Left kidney (tissue), 2 donors: ENCODE measurements around the gene IFNA10. TPM values are rescaled to one million over a fixed set of nuclear protein-coding genes. Genes with fewer than 3 reads are reported as not detected.
A peak's percentile ranks its signal among the peaks of the same experiment; 100 is the strongest.
"Not testable (repeated sequence)": the region's sequence is repeated elsewhere in the genome, so short reads cannot be mapped to it uniquely, and the experiment has no call there.

Experiments
- DNase-seq: peaks from one replicate; pipeline ENCODE4 v3.0.0-alpha.2; 2013
- polyA plus RNA-seq: library from polyadenylated mRNA; unstranded; fragments of 120-200 nt; gene quantifications from one replicate; pipeline ENCODE4 v1.2.1, GENCODE V29; 2013; ENCODE audit not compliant: insufficient read length

Gene IFNA10
- polyA plus RNA-seq, 1 donor = not detected

DNA sequence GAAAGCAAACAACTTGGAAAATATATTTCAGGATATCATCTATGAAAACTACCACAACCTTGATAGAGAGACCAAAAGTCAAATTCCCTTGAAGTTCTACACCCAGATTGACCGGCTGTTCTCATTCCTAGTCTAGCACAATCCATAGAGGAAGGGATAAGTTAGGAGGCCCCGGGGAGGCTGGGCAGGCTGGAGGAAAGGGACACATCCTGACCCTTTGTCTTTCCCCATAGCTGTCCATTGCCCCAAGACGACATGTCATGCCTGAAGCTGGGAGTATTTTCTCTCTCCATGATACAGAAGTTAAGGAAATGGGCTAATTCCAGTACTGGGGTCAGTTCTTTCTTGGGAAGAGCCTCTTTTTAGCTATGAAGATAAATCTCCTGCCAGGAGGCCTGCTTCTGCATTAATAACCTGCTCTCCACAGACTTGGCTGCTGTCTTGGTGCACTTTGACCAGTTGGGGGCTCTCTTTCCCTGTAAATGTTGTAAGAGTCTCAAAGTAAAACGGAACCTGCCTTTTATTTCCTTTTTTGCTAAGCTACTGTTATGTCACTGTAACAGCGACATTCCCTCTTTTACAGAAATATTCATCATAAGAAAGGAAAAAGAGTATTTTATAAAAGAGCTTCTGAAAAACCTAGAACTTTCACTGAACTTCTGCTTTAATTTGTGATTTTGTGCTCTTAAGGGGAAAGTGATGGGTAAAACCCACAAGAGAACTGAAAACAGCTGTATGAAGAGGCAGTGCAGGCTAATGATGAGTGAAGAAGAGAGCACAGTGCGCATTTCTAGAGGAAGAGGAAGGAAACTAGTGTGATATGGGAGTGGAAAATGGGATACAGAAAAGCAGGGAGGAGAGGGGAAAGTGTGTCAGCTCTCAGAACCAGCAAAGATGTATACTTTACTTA lies 11.8 kb downstream of the IFNA10 start:
- DNase-seq = peak; percentile 6

DNA sequence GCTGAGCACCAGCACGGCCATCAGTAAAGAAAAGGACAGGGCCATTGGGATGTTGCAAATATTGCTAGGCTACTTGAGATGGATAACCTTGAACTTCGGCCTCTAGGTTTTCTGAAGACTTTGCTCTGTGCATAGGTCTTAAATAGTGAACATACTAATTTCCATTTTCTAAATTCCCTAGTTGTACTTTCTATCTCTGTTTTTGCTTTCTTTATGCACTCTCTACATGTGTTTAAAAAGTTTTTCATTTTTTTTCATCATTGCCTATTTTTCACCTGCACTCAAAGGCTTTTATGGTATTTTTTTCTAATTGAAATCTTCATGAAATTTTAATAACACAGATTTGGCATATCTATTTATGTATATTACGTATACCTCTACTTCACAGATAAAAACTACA lies 19.5 kb downstream of the IFNA10 start, which contains the start of gene IFNA4:
Gene IFNA4, minus strand, starts transcription at position 101 of the 400 bp plus-strand sequence. Its CDS starts 56 bp downstream, at position 45.
- not testable (repeated sequence) for DNase-seq

DNA sequence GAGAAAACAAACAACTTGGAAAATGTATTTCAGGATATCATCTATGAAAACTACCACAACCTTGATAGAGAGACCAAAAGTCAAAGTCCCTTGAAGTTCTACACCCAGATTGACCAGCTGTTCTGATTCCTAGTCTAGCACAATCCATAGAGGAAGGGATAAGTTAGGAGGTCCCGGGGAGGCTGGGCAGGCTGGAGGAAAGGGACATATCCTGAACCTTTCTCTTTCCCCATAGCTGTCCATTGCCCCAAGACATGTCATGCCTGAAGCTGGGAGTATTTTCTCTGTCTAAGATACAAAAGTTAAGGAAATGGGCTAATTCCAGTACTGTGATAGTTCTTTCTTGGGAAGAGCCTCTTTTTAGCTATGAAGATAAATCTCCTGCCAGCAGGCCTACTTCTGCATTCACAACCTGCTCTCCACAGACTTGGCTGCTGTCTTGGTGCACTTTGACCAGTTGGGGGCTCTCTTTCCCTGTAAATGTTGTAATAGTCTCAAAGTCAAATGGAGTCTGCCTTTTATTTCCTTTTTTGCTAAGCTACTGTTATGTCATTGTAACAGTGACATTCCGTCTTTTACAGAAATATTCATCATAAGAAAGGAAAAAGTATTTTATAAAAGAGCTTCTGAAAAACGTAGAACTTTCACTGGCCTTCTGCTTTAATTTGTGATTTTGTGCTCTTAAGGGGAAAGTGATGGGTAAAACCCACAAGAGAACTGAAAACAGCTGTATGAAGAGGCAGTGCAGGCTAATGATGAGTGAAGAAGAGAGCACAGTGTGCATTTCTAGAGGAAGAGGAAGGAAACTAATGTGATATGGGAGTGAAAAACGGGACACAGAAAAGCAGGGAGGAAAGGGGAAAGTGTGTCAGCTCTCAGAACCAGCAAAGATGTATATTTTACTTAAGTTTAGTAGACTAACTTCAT lies 23.9 kb downstream of the IFNA10 start:
- DNase-seq = not testable (repeated sequence)

DNA sequence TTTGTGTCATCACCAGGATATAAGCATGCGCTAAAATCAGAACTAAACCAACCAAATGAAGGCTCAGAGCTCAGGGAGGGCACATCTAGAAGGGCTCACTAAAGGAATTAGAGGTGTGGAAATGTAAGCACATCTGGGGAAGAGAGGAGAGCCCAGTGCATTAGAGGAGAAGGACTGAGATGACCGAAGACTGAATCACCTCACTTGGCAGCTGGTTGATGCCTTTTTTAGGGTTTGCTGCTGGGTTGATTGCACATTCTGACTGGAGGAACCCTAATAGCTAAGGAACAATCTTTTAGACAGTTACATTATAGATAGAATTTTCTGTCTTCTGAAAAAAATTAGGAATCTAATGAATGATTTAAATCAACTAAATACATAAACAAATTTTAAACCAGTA lies 32.3 kb downstream of the IFNA10 start:
- no peak for DNase-seq

DNA sequence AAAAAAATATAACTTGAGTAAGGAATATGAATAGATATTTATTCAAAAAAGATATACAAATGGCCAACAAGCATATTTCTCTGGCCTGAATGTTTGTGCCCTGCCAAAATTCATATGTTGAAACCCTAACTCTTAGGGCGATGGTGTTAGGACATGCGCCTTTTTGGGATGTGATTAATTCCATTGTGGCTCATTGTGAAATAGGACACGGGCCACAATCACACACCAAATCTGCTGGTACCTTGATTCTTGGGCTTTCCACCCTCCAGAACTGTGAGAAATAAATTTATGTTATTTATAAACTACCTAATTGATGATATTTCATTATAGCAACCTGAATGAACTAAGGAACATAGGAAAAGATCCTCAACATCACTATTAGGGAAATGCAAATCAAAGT lies 34.8 kb downstream of the IFNA10 start:
- DNase-seq = no peak

DNA sequence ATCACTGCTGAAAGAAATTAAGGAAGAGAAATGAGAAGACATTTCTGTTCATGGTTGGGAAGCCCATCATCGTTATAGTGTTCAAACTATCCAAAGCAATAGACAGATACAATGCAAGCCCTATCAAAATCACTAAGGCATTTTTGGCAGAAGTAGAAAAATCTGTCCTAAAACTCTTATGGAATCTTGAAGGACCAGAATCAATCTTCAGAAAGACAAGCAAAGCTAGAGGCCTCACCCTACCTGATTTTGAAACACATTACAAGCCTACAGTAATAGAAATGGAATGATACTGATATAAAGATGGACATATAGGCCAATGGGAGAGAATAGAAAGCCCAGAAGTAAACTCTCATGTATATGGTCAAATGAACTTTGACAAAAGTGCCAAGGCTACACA lies 35.6 kb downstream of the IFNA10 start:
- no peak for DNase-seq

DNA sequence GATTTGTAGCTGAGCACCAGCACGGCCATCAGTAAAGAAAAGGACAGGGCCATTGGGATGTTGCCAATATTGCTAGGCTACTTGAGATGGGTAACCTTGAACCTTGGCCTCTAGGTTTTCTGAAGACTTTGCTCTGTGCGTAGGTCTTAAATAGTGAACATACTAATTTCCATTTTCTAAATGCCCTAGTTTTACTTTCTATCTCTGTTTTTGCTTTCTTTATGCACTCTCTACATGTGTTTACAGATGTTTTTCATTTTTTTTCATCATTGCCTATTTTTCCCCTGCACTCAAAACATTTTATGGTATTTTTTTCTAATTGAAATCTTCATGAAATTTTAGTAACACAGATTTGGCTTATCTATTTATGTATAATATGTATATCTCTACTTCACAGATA lies 40.4 kb downstream of the IFNA10 start, which contains the start of gene IFNA21:
Gene IFNA21, minus strand, starts transcription at position 101 of the 400 bp plus-strand sequence. Its CDS starts 48 bp downstream, at position 53.
- not testable (repeated sequence) for DNase-seq

DNA sequence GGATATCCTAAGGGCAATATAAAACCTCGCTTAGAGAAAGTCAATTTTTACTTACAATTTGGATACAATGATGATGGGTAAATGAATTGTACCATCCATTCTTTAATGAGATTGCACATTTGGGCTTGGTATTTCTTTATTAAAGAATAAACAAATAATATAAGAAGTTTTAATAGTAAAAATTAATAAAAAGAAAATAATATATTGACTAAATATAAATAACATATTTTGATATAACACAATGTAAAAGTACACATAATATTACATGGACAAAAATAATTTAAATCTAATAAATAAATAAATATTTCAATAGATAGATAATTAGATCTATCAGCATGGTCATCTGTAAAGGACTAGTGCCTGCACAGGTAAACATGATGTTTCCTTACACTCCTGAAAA lies 41.4 kb downstream of the IFNA10 start:
- DNase-seq = no peak

DNA sequence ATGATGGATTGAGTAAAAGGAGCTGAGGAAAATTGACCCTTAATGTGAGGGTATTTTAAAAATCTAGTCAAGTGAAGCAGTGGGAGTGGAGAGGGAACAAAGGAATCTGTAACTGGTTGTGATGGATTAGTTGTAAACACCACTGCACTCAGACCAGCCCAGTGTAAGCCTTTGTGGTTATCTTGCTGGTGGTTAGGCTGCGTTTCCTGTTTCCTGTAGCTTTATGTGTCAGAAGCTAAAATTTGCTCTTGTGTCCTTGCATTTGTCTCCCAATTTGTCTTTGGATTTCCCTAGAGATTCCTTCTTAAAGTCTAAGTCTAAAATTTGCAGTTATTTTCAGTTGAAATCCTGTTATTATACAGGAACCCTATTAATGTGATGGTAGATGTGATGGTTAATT lies 46.8 kb downstream of the IFNA10 start:
- no peak for DNase-seq

Other genes with a start within 250 kb of the IFNA10 start
- 3.6 TPM for gene HACD4, start 175.5 kb downstream of the IFNA10 start, polyA plus RNA-seq
- gene IFNB1, start 129.2 kb downstream of the IFNA10 start, polyA plus RNA-seq = not detected
- gene IFNW1, start 65.3 kb downstream of the IFNA10 start, polyA plus RNA-seq = not detected
- not detected for gene IFNA21, start 40.5 kb downstream of the IFNA10 start, polyA plus RNA-seq
- gene IFNA4, start 19.6 kb downstream of the IFNA10 start, polyA plus RNA-seq = not detected
- not detected for gene IFNA7, start 4.9 kb downstream of the IFNA10 start, polyA plus RNA-seq
- not detected for gene IFNA16, start 10.2 kb upstream of the IFNA10 start, polyA plus RNA-seq
- gene IFNA17, start 21.1 kb upstream of the IFNA10 start, polyA plus RNA-seq = not detected
- not detected for gene IFNA14, start 32.9 kb upstream of the IFNA10 start, polyA plus RNA-seq
- gene IFNA5, start 98.2 kb upstream of the IFNA10 start, polyA plus RNA-seq = not detected
- gene KLHL9, start 128.3 kb upstream of the IFNA10 start, polyA plus RNA-seq = 53.7 TPM
- not detected for gene IFNA6, start 143.7 kb upstream of the IFNA10 start, polyA plus RNA-seq
- not detected for gene IFNA13, start 160.9 kb upstream of the IFNA10 start, polyA plus RNA-seq
- gene IFNA2, start 178.3 kb upstream of the IFNA10 start, polyA plus RNA-seq = not detected
- gene IFNA8, start 202.0 kb upstream of the IFNA10 start, polyA plus RNA-seq = not detected
- not detected for gene IFNA1, start 233.3 kb upstream of the IFNA10 start, polyA plus RNA-seq